SK-N-SH (cell line): ENCODE data around the gene IL22RA1. TPM values are rescaled to one million over a fixed set of nuclear protein-coding genes. Genes with fewer than 3 reads are reported as not detected.

Experiments used
- CTCF ChIA-PET: fragments of 300-600, 350-600 bp; formaldehyde crosslinking; extraction: SDS; loops from one replicate; lab custom pipeline; 2021; lab: Yijun Ruan, JAX
- POLR2A ChIA-PET: fragments of 350-600 bp; sonication (Branson Sonifier 250); formaldehyde crosslinking; extraction: SDS; loops from one replicate; lab custom pipeline; 2020; ENCODE audit warnings: antibody characterized with exemption, inconsistent platforms; lab: Yijun Ruan, JAX
- DNase-seq: peaks from one replicate; pipeline ENCODE4 v3.0.0; 2012
- H2AFZ ChIP-seq: fragments of 200-600 bp; sonication (generic); 2 replicates; pipeline ENCODE4 v1.8.1; 2016; ENCODE audit warnings: antibody characterized with exemption, mild to moderate bottlenecking, low read depth
- H3F3A ChIP-seq: fragments of 200-600 bp; sonication (generic); replicated peaks from 2 replicates; pipeline ENCODE3; 2016; ENCODE audit warnings: antibody characterized with exemption, mild to moderate bottlenecking; ENCODE audit not compliant: insufficient read depth
- H3K27ac ChIP-seq, 2 experiments: fragments of 200-500 bp in 1 of 2; fragments of 200-600 bp in 1 of 2; sonication (Bioruptor generic) in 1 of 2; sonication (generic), shearing (Covaris generic) in 1 of 2; 2 replicates each; pipeline versions ENCODE4 v1.5.1 to v1.6.1; 2014 to 2016; ENCODE audit warnings: low read depth in 2 of 2, inconsistent platforms in 1 of 2, low read length in 1 of 2, mild to moderate bottlenecking in 1 of 2, mixed read lengths in 1 of 2
- H3K27me3 ChIP-seq: fragments of 200-600 bp; sonication (generic), shearing (Covaris generic); 2 replicates; pipeline ENCODE4 v1.6.1; 2016; ENCODE audit warnings: mixed run types; ENCODE audit not compliant: insufficient read depth
- H3K36me3 ChIP-seq, 2 experiments: fragments of 200-500 bp in 1 of 2; fragments of 200-600 bp in 1 of 2; sonication (Bioruptor generic) in 1 of 2; sonication (generic) in 1 of 2; replicated peaks in 1 of 2; 2 replicates each; pipeline versions ENCODE3 to v1.5.1; 2014 to 2016; ENCODE audit warnings: low read length in 1 of 2, mild to moderate bottlenecking in 1 of 2; ENCODE audit not compliant: insufficient read depth in 2 of 2, control insufficient read depth in 1 of 2
- H3K4me1 ChIP-seq, 2 experiments: fragments of 200-500 bp in 1 of 2; fragments of 200-600 bp in 1 of 2; sonication (Bioruptor generic) in 1 of 2; sonication (generic), shearing (Covaris generic) in 1 of 2; 2 replicates each; pipeline versions ENCODE4 v1.5.1 to v1.6.1; 2014 to 2016; ENCODE audit warnings: low read depth in 1 of 2, low read length in 1 of 2, mixed run types in 1 of 2; ENCODE audit not compliant: insufficient read depth in 2 of 2, control insufficient read depth in 1 of 2
- H3K4me2 ChIP-seq: fragments of 200-600 bp; sonication (generic), shearing (Covaris generic); 2 replicates; pipeline ENCODE4 v1.6.1; 2017; ENCODE audit warnings: mixed run types
- H3K4me3 ChIP-seq, 2 experiments: fragments of 200-500 bp in 1 of 2; fragments of 200-600 bp in 1 of 2; sonication (Bioruptor generic) in 1 of 2; sonication (generic), shearing (Covaris generic) in 1 of 2; 2 replicates each; pipeline versions ENCODE4 v1.5.1 to v1.8.1; 2014 to 2016; ENCODE audit warnings: low read depth in 2 of 2, inconsistent platforms in 1 of 2, low read length in 1 of 2, mild to moderate bottlenecking in 1 of 2, mixed read lengths in 1 of 2, moderate library complexity in 1 of 2
- H3K79me2 ChIP-seq: fragments of 200-600 bp; sonication (generic); 2 replicates; pipeline ENCODE4 v1.8.1; 2017; ENCODE audit warnings: mild to moderate bottlenecking; ENCODE audit not compliant: insufficient read depth
- H3K9ac ChIP-seq: fragments of 200-600 bp; sonication (generic); 2 replicates; pipeline ENCODE4 v1.6.1; 2017; ENCODE audit warnings: mixed run types
- H3K9me2 ChIP-seq: fragments of 200-600 bp; sonication (generic); 2 replicates; pipeline ENCODE4 v1.6.1; 2017; ENCODE audit warnings: mixed run types
- H3K9me3 ChIP-seq: fragments of 200-600 bp; sonication (generic); 2 replicates; pipeline ENCODE4 v1.6.1; 2017; ENCODE audit warnings: mixed run types, mild to moderate bottlenecking, moderate library complexity
- H4K20me1 ChIP-seq: fragments of 200-600 bp; sonication (generic); 2 replicates; pipeline ENCODE4 v1.6.1; 2017; ENCODE audit warnings: mild to moderate bottlenecking, mixed run types; ENCODE audit not compliant: insufficient read depth
- ELF1 ChIP-seq: IDR thresholded peaks from 2 replicates; pipeline ENCODE4 v1.4.0; 2012
- EP300 ChIP-seq, 2 experiments: IDR thresholded peaks; 2 replicates each; pipeline versions ENCODE4 v1.4.0 to v1.6.1; 2012; ENCODE audit warnings: borderline replicate concordance in 1 of 2, low read depth in 1 of 2, low read length in 1 of 2
- EZH2phosphoT487 ChIP-seq: fragments of 200-600 bp; sonication (generic); IDR thresholded peaks from 2 replicates; pipeline ENCODE4 v1.6.1; 2017; ENCODE audit warnings: low read depth, mixed run types, mild to moderate bottlenecking, antibody characterized with exemption, moderate library complexity, borderline replicate concordance
- FOSL2 ChIP-seq: IDR thresholded peaks from 2 replicates; pipeline ENCODE4 v1.4.0; 2012; ENCODE audit warnings: low read depth, mild to moderate bottlenecking, moderate library complexity, borderline replicate concordance
- FOXJ3 ChIP-seq: sonication (generic); formaldehyde crosslinking; IDR thresholded peaks from 2 replicates; pipeline ENCODE4 v1.5.1; 2020; ENCODE audit warnings: mild to moderate bottlenecking, missing genetic modification reagents
- FOXM1 ChIP-seq: IDR thresholded peaks from 2 replicates; pipeline ENCODE4 v1.4.0; 2012; ENCODE audit warnings: low read depth, mild to moderate bottlenecking
- GATA2 ChIP-seq: sonication (generic); formaldehyde crosslinking; IDR thresholded peaks from 2 replicates; pipeline ENCODE4 v1.5.0; 2020; ENCODE audit warnings: mild to moderate bottlenecking, missing genetic modification reagents
- JUND ChIP-seq: IDR thresholded peaks from 2 replicates; pipeline ENCODE4 v1.4.0; 2012
- MAX ChIP-seq: IDR thresholded peaks from 2 replicates; pipeline ENCODE4 v1.4.0; 2012; ENCODE audit warnings: low read depth
- MEF2A ChIP-seq: IDR thresholded peaks from 2 replicates; pipeline ENCODE4 v1.4.0; 2012; ENCODE audit warnings: low read depth, borderline replicate concordance
- NFIC ChIP-seq: IDR thresholded peaks from 2 replicates; pipeline ENCODE4 v1.4.0; 2012; ENCODE audit warnings: borderline replicate concordance
- POLR2AphosphoS5 ChIP-seq: IDR thresholded peaks from 2 replicates; pipeline ENCODE4 v1.6.1; 2012; ENCODE audit warnings: low read depth, low read length
- RFX5 ChIP-seq: IDR thresholded peaks from 2 replicates; pipeline ENCODE4 v1.6.1; 2012; ENCODE audit warnings: mild to moderate bottlenecking, improper control_type of control experiment, low read length
- SMC3 ChIP-seq: IDR thresholded peaks from 2 replicates; pipeline ENCODE4 v1.6.1; 2012; ENCODE audit warnings: low read depth, low read length, improper control_type of control experiment
- TCF12 ChIP-seq: IDR thresholded peaks from 2 replicates; pipeline ENCODE4 v1.4.0; 2012
- TEAD4 ChIP-seq: IDR thresholded peaks from 2 replicates; pipeline ENCODE4 v1.4.0; 2012; ENCODE audit warnings: mild to moderate bottlenecking, borderline replicate concordance; ENCODE audit not compliant: insufficient read depth
- USF1 ChIP-seq: IDR thresholded peaks from 2 replicates; pipeline ENCODE4 v1.4.0; 2012; ENCODE audit warnings: low read depth, borderline replicate concordance
- WGBS: methylation state at CpG from one replicate; pipeline ENCODE4 v1.1.6; 2017; ENCODE audit warnings: low lambda C conversion rate; 5-methylcytosine and 5-hydroxymethylcytosine counted together
- polyA plus RNA-seq, 3 experiments: library from polyadenylated mRNA; depleted of rRNA; stranded (reverse); fragments of >200 nt; gene quantifications; 2 replicates each; pipeline ENCODE4 v1.2.3, GENCODE V29; 2012
- TF ChIP-seq, protein P1 (sequence below): IDR thresholded peaks from 2 replicates; pipeline ENCODE4 v1.6.1; 2012; ENCODE audit warnings: mild to moderate bottlenecking, low read depth, low read length, moderate library complexity

The IL22RA1 gene
- polyA plus RNA-seq, 1 of the 3 experiments (the other 2 are of a cell fraction): 0.03 TPM

- DNase-seq: no peak
- Histone ChIP-seq H3K27me3 (no peaks in the 10 kb centered on the region), H3K79me2 (no peaks in the 10 kb centered on the region), H3K27ac (no peak overlapping the region), H3F3A (no peaks in the 10 kb centered on the region), H3K36me3 (no peaks in the 10 kb centered on the region), H3K9me3 (no peaks in the 10 kb centered on the region; the same call in 1 of the 2 replicates), H3K4me1 (no peaks in the 10 kb centered on the region), H2AFZ (no peak overlapping the region), H4K20me1 (no peaks in the 10 kb centered on the region), H3K9ac (no peak overlapping the region), H3K4me3 (no peak overlapping the region), H3K4me2 (no peak overlapping the region), H3K9me2 (no peaks in the 10 kb centered on the region)
- whole genome bisulfite sequencing: 49% methylated on average over 3 of the region's 3 CpGs
- TF ChIP-seq EP300 (IDR thresholded peaks at IDR 0.05; ENCODE audit: borderline replicate concordance in 1 of 2, low read depth in 1 of 2, low read length in 1 of 2): no peak
- TF ChIP-seq EZH2phosphoT487: no peak
- CTCF ChIA-PET: no interaction called here
- POLR2A ChIA-PET: no interaction called here
Measured at GRCh38 chr1:24127134-24127800, 15.7 kb downstream of the IL22RA1 start.

DNA sequence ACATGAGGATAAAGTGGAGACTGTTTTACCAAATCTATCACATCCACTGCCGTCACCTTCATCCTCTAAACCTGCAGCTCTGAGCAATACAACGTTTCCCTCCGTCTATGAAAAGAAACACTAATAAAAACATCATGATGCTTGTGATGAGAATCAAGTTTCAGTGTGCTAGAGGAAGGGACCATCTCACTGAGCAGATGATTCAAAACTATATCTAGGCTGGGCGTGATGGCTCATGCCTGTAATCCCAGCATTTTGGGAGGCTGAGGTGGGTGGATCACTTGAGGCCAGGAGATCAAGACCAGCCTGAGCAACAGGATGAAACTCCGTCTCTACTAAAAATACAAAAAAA is 16.3 kb downstream of the IL22RA1 start:
- Histone ChIP-seq H3K27ac (no peak overlapping the region), H3K4me2 (no peak overlapping the region), H3K4me3 (no peak overlapping the region), H3F3A (no peaks in the 10 kb centered on the region), H3K79me2 (no peaks in the 10 kb centered on the region), H4K20me1 (no peaks in the 10 kb centered on the region), H3K27me3 (no peaks in the 10 kb centered on the region), H3K36me3 (no peaks in the 10 kb centered on the region), H3K9me2 (no peaks in the 10 kb centered on the region), H3K4me1 (no peaks in the 10 kb centered on the region), H3K9me3 (no peaks in the 10 kb centered on the region; the same call in 1 of the 2 replicates), H2AFZ (no peak overlapping the region), H3K9ac (no peak overlapping the region)
- ChIA-PET POLR2A (no interaction called here), CTCF (interaction anchor here (0.7 to 1.6 kb wide), 4 partner anchors 24 to 267 kb away, joined by 3 to 8 read pairs (median 4); no protein-coding TSS in a partner anchor)
- TF ChIP-seq FOSL2 (no peak), FOXM1 (no peak), RFX5 (no peak), NFIC (no peak), MEF2A (no peak), ELF1 (no peak), EZH2phosphoT487 (no peak), MAX (no peak), TCF12 (no peak), TEAD4 (no peak), JUND (no peak), POLR2AphosphoS5 (no peak), SMC3 (no peak), FOXJ3 (CRISPR knock-in tag) (no peak), USF1 (no peak), GATA2 (CRISPR knock-in tag) (no peak), EP300 (IDR thresholded peaks at IDR 0.05; ENCODE audit: borderline replicate concordance in 1 of 2, low read depth in 1 of 2, low read length in 1 of 2) (no peak)
- TF ChIP-seq, protein P1, sequence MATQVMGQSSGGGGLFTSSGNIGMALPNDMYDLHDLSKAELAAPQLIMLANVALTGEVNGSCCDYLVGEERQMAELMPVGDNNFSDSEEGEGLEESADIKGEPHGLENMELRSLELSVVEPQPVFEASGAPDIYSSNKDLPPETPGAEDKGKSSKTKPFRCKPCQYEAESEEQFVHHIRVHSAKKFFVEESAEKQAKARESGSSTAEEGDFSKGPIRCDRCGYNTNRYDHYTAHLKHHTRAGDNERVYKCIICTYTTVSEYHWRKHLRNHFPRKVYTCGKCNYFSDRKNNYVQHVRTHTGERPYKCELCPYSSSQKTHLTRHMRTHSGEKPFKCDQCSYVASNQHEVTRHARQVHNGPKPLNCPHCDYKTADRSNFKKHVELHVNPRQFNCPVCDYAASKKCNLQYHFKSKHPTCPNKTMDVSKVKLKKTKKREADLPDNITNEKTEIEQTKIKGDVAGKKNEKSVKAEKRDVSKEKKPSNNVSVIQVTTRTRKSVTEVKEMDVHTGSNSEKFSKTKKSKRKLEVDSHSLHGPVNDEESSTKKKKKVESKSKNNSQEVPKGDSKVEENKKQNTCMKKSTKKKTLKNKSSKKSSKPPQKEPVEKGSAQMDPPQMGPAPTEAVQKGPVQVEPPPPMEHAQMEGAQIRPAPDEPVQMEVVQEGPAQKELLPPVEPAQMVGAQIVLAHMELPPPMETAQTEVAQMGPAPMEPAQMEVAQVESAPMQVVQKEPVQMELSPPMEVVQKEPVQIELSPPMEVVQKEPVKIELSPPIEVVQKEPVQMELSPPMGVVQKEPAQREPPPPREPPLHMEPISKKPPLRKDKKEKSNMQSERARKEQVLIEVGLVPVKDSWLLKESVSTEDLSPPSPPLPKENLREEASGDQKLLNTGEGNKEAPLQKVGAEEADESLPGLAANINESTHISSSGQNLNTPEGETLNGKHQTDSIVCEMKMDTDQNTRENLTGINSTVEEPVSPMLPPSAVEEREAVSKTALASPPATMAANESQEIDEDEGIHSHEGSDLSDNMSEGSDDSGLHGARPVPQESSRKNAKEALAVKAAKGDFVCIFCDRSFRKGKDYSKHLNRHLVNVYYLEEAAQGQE: no peak
- WGBS: 75% methylated on average over 5 of the region's 5 CpGs
- no peak for DNase-seq
